Measurements from ENCODE around the gene ERMARD. TPM values are rescaled to one million over a fixed set of nuclear protein-coding genes. Genes with fewer than 3 reads are reported as not detected.

Gene ERMARD
- total and polyA plus RNA-seq, 2 donors (not counting 1 experiment from before 2014, with no cell fraction given) = 22.0 to 32.5 TPM

DNA sequence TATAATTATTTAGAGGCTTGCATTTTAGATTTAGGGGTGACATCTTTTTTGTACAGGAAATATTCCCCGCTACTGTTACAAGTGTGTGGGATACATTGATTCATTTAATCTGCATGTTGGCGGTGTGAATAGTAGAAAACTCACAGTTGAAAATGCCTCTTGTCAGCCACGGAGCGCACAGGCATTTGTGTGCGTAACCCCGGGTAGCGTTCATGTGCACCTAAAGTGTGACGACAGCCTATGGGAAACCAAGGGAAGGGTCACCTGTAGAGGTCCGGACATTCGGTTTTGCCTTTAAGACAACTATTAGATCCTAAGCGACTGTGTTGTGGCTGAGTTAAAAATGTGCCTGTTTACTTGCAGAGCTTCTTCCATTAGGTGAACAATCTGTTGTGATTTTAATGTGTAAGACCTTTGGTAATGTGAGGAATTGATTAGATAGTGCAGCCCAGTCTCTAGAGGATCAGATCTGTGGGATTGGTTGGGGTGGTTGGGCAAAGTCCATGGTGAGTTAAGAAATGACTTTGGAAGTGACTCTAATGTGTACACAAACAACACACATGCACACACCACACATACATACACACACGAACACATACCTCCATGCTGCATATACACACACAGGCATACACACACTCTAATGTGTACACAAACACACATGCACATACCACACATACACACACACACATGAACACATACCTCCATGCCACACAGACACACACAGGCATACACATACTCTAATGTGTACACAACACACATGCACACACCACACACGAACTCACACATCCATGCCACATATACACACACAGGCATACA, 15.7 kb downstream of the ERMARD start:
- no peak for DNase-seq (ENCODE audit: low read depth in 2 of 2)
- Histone ChIP-seq H3K4me2 (ENCODE audit: extremely low read depth, insufficient read depth, low read length) (no peak overlapping the region), H3K4me3 (replicated peaks in 1 of 4; ENCODE audit: control extremely low read depth in 1 of 4, insufficient read depth in 1 of 4, low read depth in 3 of 4, low read length in 4 of 4) (no peak overlapping the region), H3K27ac (ENCODE audit: insufficient read depth, low read length) (no peak overlapping the region), H3K9me3 (ENCODE audit: control insufficient read depth, insufficient read depth, low read depth, low read length) (no peaks in the 10 kb centered on the region), H3K9ac (ENCODE audit: insufficient read depth, low read length) (no peak overlapping the region), H3K36me3 (ENCODE audit: control insufficient read depth, insufficient read depth, low read length) (peaks cover 7% of the 10 kb centered on the region), H2AFZ (ENCODE audit: low read length) (no peak overlapping the region), H3K4me1 (ENCODE audit: control insufficient read depth, extremely low read depth, insufficient read depth, low read length) (no peaks in the 10 kb centered on the region), H3K79me2 (ENCODE audit: control insufficient read depth, insufficient read depth, low read length) (no peaks in the 10 kb centered on the region), H4K20me1 (ENCODE audit: control insufficient read depth, extremely low read depth, insufficient read depth, low read length) (no peaks in the 10 kb centered on the region), H3K27me3 (ENCODE audit: control insufficient read depth, insufficient read depth, low read length) (no peaks in the 10 kb centered on the region)
- TF ChIP-seq, protein P1, sequence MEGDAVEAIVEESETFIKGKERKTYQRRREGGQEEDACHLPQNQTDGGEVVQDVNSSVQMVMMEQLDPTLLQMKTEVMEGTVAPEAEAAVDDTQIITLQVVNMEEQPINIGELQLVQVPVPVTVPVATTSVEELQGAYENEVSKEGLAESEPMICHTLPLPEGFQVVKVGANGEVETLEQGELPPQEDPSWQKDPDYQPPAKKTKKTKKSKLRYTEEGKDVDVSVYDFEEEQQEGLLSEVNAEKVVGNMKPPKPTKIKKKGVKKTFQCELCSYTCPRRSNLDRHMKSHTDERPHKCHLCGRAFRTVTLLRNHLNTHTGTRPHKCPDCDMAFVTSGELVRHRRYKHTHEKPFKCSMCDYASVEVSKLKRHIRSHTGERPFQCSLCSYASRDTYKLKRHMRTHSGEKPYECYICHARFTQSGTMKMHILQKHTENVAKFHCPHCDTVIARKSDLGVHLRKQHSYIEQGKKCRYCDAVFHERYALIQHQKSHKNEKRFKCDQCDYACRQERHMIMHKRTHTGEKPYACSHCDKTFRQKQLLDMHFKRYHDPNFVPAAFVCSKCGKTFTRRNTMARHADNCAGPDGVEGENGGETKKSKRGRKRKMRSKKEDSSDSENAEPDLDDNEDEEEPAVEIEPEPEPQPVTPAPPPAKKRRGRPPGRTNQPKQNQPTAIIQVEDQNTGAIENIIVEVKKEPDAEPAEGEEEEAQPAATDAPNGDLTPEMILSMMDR (conservative IDR thresholded peaks at IDR 0.05 in 1 of 2, IDR thresholded peaks at IDR 0.05 in 1 of 2; ENCODE audit: low read depth in 1 of 2, low read length in 2 of 2) = no peak
- no peak for TF ChIP-seq EZH2 (IDR thresholded peaks at IDR 0.05; ENCODE audit: low read length, missing control alignments)

DNA sequence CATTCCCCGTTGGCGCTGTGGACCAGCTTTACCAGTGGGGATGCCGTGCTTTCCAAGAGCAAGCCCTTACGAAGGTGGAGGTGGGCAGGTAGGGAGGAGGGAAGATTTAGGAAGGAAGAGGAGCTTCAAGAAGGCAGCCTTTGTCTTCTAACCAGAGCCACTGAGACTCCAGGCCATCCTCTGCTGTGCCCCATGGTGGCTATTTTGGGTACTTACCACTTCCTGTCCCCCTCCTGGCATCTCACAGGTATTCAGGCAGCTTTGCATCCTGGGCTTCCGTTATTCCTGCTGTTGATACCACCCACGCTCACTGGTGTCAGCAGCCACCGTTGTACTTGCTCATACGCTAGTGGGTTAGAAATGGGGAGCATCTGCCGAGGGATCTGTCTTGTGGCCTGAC, 22.9 kb downstream of the ERMARD start:
- no peak for DNase-seq (ENCODE audit: low read depth in 2 of 2)
- Histone ChIP-seq H3K79me2 (ENCODE audit: control insufficient read depth, insufficient read depth, low read length) (no peaks in the 10 kb centered on the region), H3K4me3 (replicated peaks in 1 of 4; ENCODE audit: control extremely low read depth in 1 of 4, insufficient read depth in 1 of 4, low read depth in 3 of 4, low read length in 4 of 4) (no peak overlapping the region), H3K9me3 (ENCODE audit: control insufficient read depth, insufficient read depth, low read depth, low read length) (no peaks in the 10 kb centered on the region), H3K4me1 (ENCODE audit: control insufficient read depth, extremely low read depth, insufficient read depth, low read length) (no peaks in the 10 kb centered on the region), H3K36me3 (ENCODE audit: control insufficient read depth, insufficient read depth, low read length) (no peaks in the 10 kb centered on the region), H4K20me1 (ENCODE audit: control insufficient read depth, extremely low read depth, insufficient read depth, low read length) (no peaks in the 10 kb centered on the region), H3K27me3 (ENCODE audit: control insufficient read depth, insufficient read depth, low read length) (no peaks in the 10 kb centered on the region), H3K9ac (ENCODE audit: insufficient read depth, low read length) (no peak overlapping the region), H2AFZ (ENCODE audit: low read length) (no peak overlapping the region), H3K27ac (ENCODE audit: insufficient read depth, low read length) (no peak overlapping the region), H3K4me2 (ENCODE audit: extremely low read depth, insufficient read depth, low read length) (no peak overlapping the region)
- TF ChIP-seq, protein P1 (conservative IDR thresholded peaks at IDR 0.05 in 1 of 2, IDR thresholded peaks at IDR 0.05 in 1 of 2; ENCODE audit: low read depth in 1 of 2, low read length in 2 of 2) = no peak
- no peak for TF ChIP-seq EZH2 (IDR thresholded peaks at IDR 0.05; ENCODE audit: low read length, missing control alignments)

DNA sequence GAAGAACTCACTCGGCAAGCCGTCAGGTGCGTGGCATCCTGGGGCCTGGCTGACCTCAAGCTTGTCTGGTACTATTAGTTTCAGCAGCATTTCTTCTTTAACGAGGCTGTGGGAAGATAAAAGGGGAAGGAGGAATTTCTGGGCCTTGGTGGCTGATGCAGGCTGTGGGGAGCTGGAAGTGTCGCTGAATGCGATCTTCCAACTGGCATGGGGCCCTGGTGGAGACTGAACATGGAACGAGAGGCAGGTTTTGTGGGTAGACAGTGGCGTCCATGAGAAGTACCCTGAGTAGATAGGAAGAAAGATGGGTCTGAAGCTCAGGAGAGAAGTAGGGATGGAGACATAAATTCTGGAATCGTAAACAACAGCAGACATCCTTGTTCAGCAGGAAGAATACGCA, 23.9 kb downstream of the ERMARD start:
- Histone ChIP-seq H3K36me3 (ENCODE audit: control insufficient read depth, insufficient read depth, low read length) (no peaks in the 10 kb centered on the region), H2AFZ (ENCODE audit: low read length) (no peak overlapping the region), H3K9me3 (ENCODE audit: control insufficient read depth, insufficient read depth, low read depth, low read length) (no peaks in the 10 kb centered on the region), H4K20me1 (ENCODE audit: control insufficient read depth, extremely low read depth, insufficient read depth, low read length) (no peaks in the 10 kb centered on the region), H3K9ac (ENCODE audit: insufficient read depth, low read length) (no peak overlapping the region), H3K4me1 (ENCODE audit: control insufficient read depth, extremely low read depth, insufficient read depth, low read length) (peaks cover 3% of the 10 kb centered on the region), H3K27me3 (ENCODE audit: control insufficient read depth, insufficient read depth, low read length) (no peaks in the 10 kb centered on the region), H3K27ac (ENCODE audit: insufficient read depth, low read length) (no peak overlapping the region), H3K4me2 (ENCODE audit: extremely low read depth, insufficient read depth, low read length) (no peak overlapping the region), H3K4me3 (replicated peaks in 1 of 4; ENCODE audit: control extremely low read depth in 1 of 4, insufficient read depth in 1 of 4, low read depth in 3 of 4, low read length in 4 of 4) (no peak overlapping the region), H3K79me2 (ENCODE audit: control insufficient read depth, insufficient read depth, low read length) (no peaks in the 10 kb centered on the region)
- DNase-seq (ENCODE audit: low read depth in 2 of 2) = no peak
- TF ChIP-seq EZH2 (IDR thresholded peaks at IDR 0.05; ENCODE audit: low read length, missing control alignments) = no peak
